Right lobe of liver (tissue), 4 donors: Measurements from ENCODE around the gene SSTR1.

Experiments used
- CTCF ChIP-seq, 4 donors: fragments of 200-600 bp in 3 of 4; fragments of 450-650 bp in 1 of 4; IDR thresholded peaks; one replicate each; pipeline versions ENCODE4 v1.5.1 to v1.8.0; 2016 to 2022; ENCODE audit warnings: antibody characterized with exemption in 4 of 4, mild to moderate bottlenecking in 2 of 4
- POLR2A ChIP-seq: fragments of 450-650 bp; IDR thresholded peaks from one replicate; pipeline ENCODE4 v1.6.1; 2017; ENCODE audit warnings: antibody characterized with exemption, mild to moderate bottlenecking
- donor health status: DM: no; HTN: no; CAD: no.
- donor health status: DM: no; HTN: no; CAD: no.
- donor health status: DM: no; HTN: yes; CAD: no.

GRCh38 chr14:38207377-38207735 lies 348 bp upstream of the SSTR1 start:
- TF ChIP-seq CTCF (IDR thresholded peaks at IDR 0.05) (no peak), POLR2A (no peak)
